ENCODE results near the gene PTPRK.

The PTPRK gene

GRCh38 chr6:128500014-128500413 is 20.4 kb downstream of the PTPRK start:
- Histone ChIP-seq H3K4me3 (ENCODE audit: low read depth, low read length) (no peak overlapping the region), H3K27me3 (replicated peaks) (no peaks in the 10 kb centered on the region), H3K36me3 (replicated peaks) (no peaks in the 10 kb centered on the region), H3K27ac (no peak overlapping the region)
- no peak for TF ChIP-seq CTCF (IDR thresholded peaks at IDR 0.05; ENCODE audit: low read depth, low read length, missing control alignments)
- in situ Hi-C loops (cut with HindIII; ENCODE audit: low pct_ligation_motif_present, low sequenced_read_pairs): no loop called here
- no peak for DNase-seq

- H3K4me3 ChIP-seq (ENCODE audit: low read depth, low read length): no peak overlapping the region
- no peak overlapping the region for H3K27ac ChIP-seq
- TF ChIP-seq CTCF (IDR thresholded peaks at IDR 0.05; ENCODE audit: low read depth, low read length, missing control alignments): no peak
- H3K27me3 ChIP-seq (replicated peaks): no peaks in the 10 kb centered on the region
- in situ Hi-C loops (cut with HindIII; ENCODE audit: low pct_ligation_motif_present, low sequenced_read_pairs): no loop called here
- DNase-seq: no peak
- no peaks in the 10 kb centered on the region for H3K36me3 ChIP-seq (replicated peaks)
Measured at GRCh38 chr6:128499079-128499731, 21.2 kb downstream of the PTPRK start.

- H3K36me3 ChIP-seq (replicated peaks): no peaks in the 10 kb centered on the region
- H3K27ac ChIP-seq: no peak overlapping the region
- H3K27me3 ChIP-seq (replicated peaks): no peaks in the 10 kb centered on the region
- no peak for DNase-seq
- in situ Hi-C loops (cut with HindIII; ENCODE audit: low pct_ligation_motif_present, low sequenced_read_pairs): no loop called here
- no peak for TF ChIP-seq CTCF (IDR thresholded peaks at IDR 0.05; ENCODE audit: low read depth, low read length, missing control alignments)
- no peak overlapping the region for H3K4me3 ChIP-seq (ENCODE audit: low read depth, low read length)
Measured at GRCh38 chr6:128498234-128498633, 22.2 kb downstream of the PTPRK start.

- in situ Hi-C loops (cut with HindIII; ENCODE audit: low pct_ligation_motif_present, low sequenced_read_pairs): no loop called here
- no peak overlapping the region for H3K4me3 ChIP-seq (ENCODE audit: low read depth, low read length)
- H3K27ac ChIP-seq: no peak overlapping the region
- TF ChIP-seq CTCF (IDR thresholded peaks at IDR 0.05; ENCODE audit: low read depth, low read length, missing control alignments): no peak
- H3K27me3 ChIP-seq (replicated peaks): no peaks in the 10 kb centered on the region
- H3K36me3 ChIP-seq (replicated peaks): no peaks in the 10 kb centered on the region
- DNase-seq: no peak
Measured at GRCh38 chr6:128495536-128496333, 24.7 kb downstream of the PTPRK start.

GRCh38 chr6:128494440-128494839 is 26.0 kb downstream of the PTPRK start:
- DNase-seq: no peak
- TF ChIP-seq CTCF (IDR thresholded peaks at IDR 0.05; ENCODE audit: low read depth, low read length, missing control alignments): no peak
- Histone ChIP-seq H3K4me3 (ENCODE audit: low read depth, low read length) (no peak overlapping the region), H3K27me3 (replicated peaks) (no peaks in the 10 kb centered on the region), H3K27ac (no peak overlapping the region), H3K36me3 (replicated peaks) (no peaks in the 10 kb centered on the region)
- in situ Hi-C loops (cut with HindIII; ENCODE audit: low pct_ligation_motif_present, low sequenced_read_pairs): no loop called here
